D721Med (cell line): ENCODE data around the gene C11orf98.
"Not testable (repeated sequence)": the region's sequence is repeated elsewhere in the genome, so short reads cannot be mapped to it uniquely, and the experiment has no call there.

Experiments
- DNase-seq: peaks from one replicate; pipeline ENCODE4 v3.0.0; 2011; ENCODE audit warnings: low spot score; ENCODE audit not compliant: insufficient read length
- FAIRE-seq: peaks from 2 replicates; lab custom pipeline; 2011; peaks lifted over from hg19 to GRCh38; lab: Jason Lieb, UNC
- CTCF ChIP-seq: IDR thresholded peaks from 2 replicates; pipeline ENCODE4 v1.5.1; 2012; ENCODE audit warnings: mild to moderate bottlenecking, control low read depth; ENCODE audit not compliant: insufficient read depth; ENCODE audit errors: missing control alignments

Gene C11orf98

GRCh38 chr11:62664405-62665074 lies 470 bp downstream of the C11orf98 start:
- no peak for TF ChIP-seq CTCF
- no peak for FAIRE-seq
- DNase-seq: no peak

- no peak for TF ChIP-seq CTCF
- no peak for FAIRE-seq
- DNase-seq: no peak
Measured at GRCh38 chr11:62656796-62657429, 8.1 kb downstream of the C11orf98 start.

- DNase-seq: no peak
- TF ChIP-seq CTCF: no peak
- FAIRE-seq: no peak
Measured at GRCh38 chr11:62654297-62654696, 10.7 kb downstream of the C11orf98 start.

DNA sequence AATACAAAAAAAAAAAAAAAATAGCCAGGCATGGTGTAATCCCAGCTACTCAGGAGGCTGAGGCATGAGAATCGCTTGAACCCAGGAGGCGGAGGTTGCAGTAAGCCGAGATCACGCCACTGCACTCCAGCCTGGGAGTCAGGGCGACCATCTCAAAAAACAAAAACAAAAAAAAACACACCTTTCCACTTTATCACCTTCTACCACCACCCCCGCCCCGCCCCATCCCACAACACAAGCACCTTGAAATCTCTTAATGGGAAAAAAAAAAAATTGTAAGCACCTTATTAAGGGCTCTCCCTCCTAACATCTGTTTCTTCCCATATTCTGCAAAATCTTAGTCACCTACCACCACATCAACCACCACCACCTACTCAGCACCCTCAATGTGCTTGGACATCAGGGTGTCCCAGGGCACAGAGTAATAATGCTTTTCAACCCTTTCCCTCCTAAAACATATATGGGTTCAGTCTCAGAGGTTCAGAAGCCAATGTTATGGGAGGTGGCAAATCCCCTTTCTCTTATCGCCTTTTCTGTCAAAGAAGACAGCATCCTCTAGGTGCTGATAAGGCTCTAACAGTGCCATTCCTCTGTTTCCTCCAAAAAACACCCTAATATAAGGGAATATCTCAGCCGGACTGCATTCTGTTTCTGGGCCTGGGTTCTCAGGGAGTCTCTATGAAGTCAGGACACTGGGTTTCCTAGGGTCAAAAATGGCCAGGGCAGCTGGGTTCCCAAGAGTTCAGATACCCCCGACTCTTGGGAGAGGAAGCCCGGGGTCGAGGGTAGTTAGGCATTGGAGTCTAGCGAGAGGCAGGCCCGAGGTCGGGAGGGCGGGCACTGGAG lies 12.6 kb downstream of the C11orf98 start:
- TF ChIP-seq CTCF: no peak
- DNase-seq (no peak), FAIRE-seq (no peak)

DNA sequence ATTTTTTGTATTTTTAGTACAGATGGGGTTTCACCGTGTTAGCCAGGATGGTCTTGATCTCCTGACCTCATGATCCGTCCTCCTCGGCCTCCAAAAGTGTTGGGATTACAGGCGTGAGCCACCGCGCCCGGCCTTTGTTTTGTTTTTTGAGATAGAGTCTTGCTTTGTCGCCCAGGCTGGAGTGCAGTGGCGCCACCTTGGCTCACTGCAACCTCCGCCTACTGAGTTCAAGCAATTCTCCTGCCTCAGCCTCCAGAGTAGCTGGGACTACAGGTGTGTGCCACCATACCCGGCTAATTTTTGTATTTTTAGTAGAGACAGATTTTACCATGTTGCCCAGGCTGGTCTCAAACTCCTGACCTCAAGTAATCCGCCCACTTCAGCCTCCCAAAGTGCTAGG lies 14.7 kb downstream of the C11orf98 start:
- FAIRE-seq, DNase-seq: not testable (repeated sequence)

DNA sequence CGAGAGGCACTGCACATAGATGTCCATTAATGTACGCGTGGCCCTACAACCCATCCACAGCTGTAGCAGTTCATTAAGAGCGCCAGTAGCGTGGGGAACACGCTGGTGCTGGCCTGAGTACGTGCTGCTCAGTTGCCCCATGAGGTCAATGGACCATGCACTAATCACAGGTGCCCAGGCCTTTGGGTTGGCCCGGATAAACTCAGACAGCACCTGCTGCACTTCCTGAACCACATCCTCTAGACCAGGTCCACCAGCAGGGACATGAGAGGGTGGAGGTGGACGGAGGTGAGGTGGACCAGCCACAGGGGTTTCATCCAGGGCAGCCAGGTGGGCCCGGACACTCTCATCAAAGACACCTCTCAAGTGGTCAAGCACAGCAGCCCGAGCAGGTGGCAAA lies 15.5 kb downstream of the C11orf98 start:
- DNase-seq (no peak), FAIRE-seq (no peak)

More for the DNA sequence above, 15.5 kb downstream of the C11orf98 start:
- TF ChIP-seq CTCF: no peak
